ENCODE measurements around the gene MAGEB10.
"Not testable (repeated sequence)": the region's sequence is repeated elsewhere in the genome, so short reads cannot be mapped to it uniquely, and the experiment has no call there.

MAGEB10 gene

GRCh38 chrX:27808226-27808625, 436 bp downstream of the MAGEB10 start:
- in situ Hi-C loops (cut with MboI; ENCODE audit: low pct_unique_long_range_greater_than_20kb, low sequenced_read_pairs, unreplicated experiment) = no loop called here
- TF ChIP-seq CTCF (IDR thresholded peaks at IDR 0.05; ENCODE audit: extremely low read depth, insufficient read depth, missing control alignments) = no peak
- no peak for DNase-seq (ENCODE audit: low spot score)

GRCh38 chrX:27808991-27809859, 1.4 kb downstream of the MAGEB10 start:
- in situ Hi-C loops (cut with MboI; ENCODE audit: low pct_unique_long_range_greater_than_20kb, low sequenced_read_pairs, unreplicated experiment); DNase-seq (ENCODE audit: low spot score): not testable (repeated sequence)

- no peak for TF ChIP-seq CTCF (IDR thresholded peaks at IDR 0.05; ENCODE audit: extremely low read depth, insufficient read depth, missing control alignments)
- DNase-seq (ENCODE audit: low spot score) = no peak
- in situ Hi-C loops (cut with MboI; ENCODE audit: low pct_unique_long_range_greater_than_20kb, low sequenced_read_pairs, unreplicated experiment) = no loop called here
These were observed 7.4 kb downstream of the MAGEB10 start for GRCh38 chrX:27815209-27815608.

- in situ Hi-C loops (cut with MboI; ENCODE audit: low pct_unique_long_range_greater_than_20kb, low sequenced_read_pairs, unreplicated experiment) = no loop called here
- DNase-seq (ENCODE audit: low spot score) = no peak
- TF ChIP-seq CTCF (IDR thresholded peaks at IDR 0.05; ENCODE audit: extremely low read depth, insufficient read depth, missing control alignments) = no peak
These were observed 16.0 kb downstream of the MAGEB10 start for GRCh38 chrX:27823812-27824211.

GRCh38 chrX:27838185-27838584, 30.4 kb downstream of the MAGEB10 start:
- DNase-seq (ENCODE audit: low spot score) = no peak
- in situ Hi-C loops (cut with MboI; ENCODE audit: low pct_unique_long_range_greater_than_20kb, low sequenced_read_pairs, unreplicated experiment) = no loop called here
- no peak for TF ChIP-seq CTCF (IDR thresholded peaks at IDR 0.05; ENCODE audit: extremely low read depth, insufficient read depth, missing control alignments)

GRCh38 chrX:27840881-27841280, 33.1 kb downstream of the MAGEB10 start:
- no peak for DNase-seq (ENCODE audit: low spot score)
- in situ Hi-C loops (cut with MboI; ENCODE audit: low pct_unique_long_range_greater_than_20kb, low sequenced_read_pairs, unreplicated experiment) = no loop called here
- no peak for TF ChIP-seq CTCF (IDR thresholded peaks at IDR 0.05; ENCODE audit: extremely low read depth, insufficient read depth, missing control alignments)

GRCh38 chrX:27842859-27843258, 35.1 kb downstream of the MAGEB10 start:
- no peak for DNase-seq (ENCODE audit: low spot score)
- no peak for TF ChIP-seq CTCF (IDR thresholded peaks at IDR 0.05; ENCODE audit: extremely low read depth, insufficient read depth, missing control alignments)
- in situ Hi-C loops (cut with MboI; ENCODE audit: low pct_unique_long_range_greater_than_20kb, low sequenced_read_pairs, unreplicated experiment) = no loop called here

Measured in GM13977 (cell line).